CD4-positive, alpha-beta T cell treated with Interleukin-4 for 4 hours (primary cell): Measurements from ENCODE around the gene PRR23E.

Source experiments
- DNase-seq: peaks from one replicate; pipeline ENCODE4 v3.0.0-alpha.2; 2020

Gene PRR23E

GRCh38 chr3:127235706-127236105 is 42.8 kb downstream of the PRR23E start:
- no peak for DNase-seq

- no peak for DNase-seq
These were observed 44.9 kb downstream of the PRR23E start for GRCh38 chr3:127237835-127238234.

GRCh38 chr3:127238602-127239001 is 45.7 kb downstream of the PRR23E start:
- DNase-seq: no peak

GRCh38 chr3:127247292-127247691 is 54.4 kb downstream of the PRR23E start:
- DNase-seq: no peak
